ENCODE results near the gene FGFRL1. TPM values are rescaled to one million over a fixed set of nuclear protein-coding genes. Genes with fewer than 3 reads are reported as not detected.

Gene FGFRL1
- total RNA-seq, 4 donors from 2014 or later: 18.1 to 39.6 (median 26.4) TPM

DNA sequence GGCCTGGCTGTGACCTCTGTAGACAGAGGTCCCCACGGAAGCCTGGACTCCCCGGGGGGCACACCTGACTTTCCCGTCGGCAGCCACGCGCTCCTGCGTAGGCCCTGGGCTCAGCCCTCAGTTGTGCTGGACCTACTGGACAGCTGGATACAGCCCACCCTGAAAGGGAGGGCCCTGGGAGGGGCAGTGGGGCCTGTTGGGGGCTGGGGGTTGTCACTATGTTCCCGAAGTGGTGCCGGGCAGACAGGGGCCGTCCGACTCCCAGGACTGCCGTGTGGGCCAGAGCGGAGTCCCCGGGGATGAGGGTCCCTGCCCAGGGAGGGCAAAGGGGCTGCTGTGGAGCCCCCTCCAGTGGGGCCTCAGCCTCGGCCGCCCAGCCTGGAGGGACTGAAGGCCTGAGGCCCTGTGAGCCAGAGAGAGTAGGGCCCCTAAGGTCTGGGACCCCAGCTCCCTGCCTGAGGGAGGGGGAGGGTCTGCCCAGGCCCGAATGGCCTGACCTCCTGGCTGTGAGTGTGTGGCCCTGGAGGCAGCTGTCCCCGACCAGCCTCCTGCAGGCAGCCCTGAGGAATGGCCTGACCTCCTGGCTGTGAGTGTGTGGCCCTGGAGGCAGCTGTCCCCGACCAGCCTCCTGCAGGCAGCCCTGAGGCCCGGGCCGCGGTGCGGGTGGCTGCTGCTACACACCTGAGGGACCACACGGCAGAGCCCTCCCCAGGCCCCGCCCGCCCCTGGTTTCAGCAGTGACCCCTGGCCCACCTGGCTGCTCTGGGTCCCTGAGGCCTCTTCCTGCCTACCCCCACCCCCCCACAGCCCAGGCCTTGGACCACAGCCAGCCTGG, 25.8 kb downstream of the FGFRL1 start:
- 89 to 93% methylated on average over 10 to 16 of the region's 26 CpGs for WGBS, 2 donors
- H3K4me1 ChIP-seq: peaks cover 5 to 98% (median 48%) of the 10 kb centered on the region in 4 donors
- H3K27ac ChIP-seq: peak overlapping the region in 1 of 4 donors; percentile 68
- TF ChIP-seq EP300 (IDR thresholded peaks at IDR 0.05) (no peak), POLR2A (IDR thresholded peaks at IDR 0.05) (no peak)
- TF ChIP-seq, protein P1, sequence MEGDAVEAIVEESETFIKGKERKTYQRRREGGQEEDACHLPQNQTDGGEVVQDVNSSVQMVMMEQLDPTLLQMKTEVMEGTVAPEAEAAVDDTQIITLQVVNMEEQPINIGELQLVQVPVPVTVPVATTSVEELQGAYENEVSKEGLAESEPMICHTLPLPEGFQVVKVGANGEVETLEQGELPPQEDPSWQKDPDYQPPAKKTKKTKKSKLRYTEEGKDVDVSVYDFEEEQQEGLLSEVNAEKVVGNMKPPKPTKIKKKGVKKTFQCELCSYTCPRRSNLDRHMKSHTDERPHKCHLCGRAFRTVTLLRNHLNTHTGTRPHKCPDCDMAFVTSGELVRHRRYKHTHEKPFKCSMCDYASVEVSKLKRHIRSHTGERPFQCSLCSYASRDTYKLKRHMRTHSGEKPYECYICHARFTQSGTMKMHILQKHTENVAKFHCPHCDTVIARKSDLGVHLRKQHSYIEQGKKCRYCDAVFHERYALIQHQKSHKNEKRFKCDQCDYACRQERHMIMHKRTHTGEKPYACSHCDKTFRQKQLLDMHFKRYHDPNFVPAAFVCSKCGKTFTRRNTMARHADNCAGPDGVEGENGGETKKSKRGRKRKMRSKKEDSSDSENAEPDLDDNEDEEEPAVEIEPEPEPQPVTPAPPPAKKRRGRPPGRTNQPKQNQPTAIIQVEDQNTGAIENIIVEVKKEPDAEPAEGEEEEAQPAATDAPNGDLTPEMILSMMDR (IDR thresholded peaks at IDR 0.05): no peak
- H3K36me3 ChIP-seq: no peaks in the 10 kb centered on the region
- no peak overlapping the region for H3K4me3 ChIP-seq
- no peak for DNase-seq (ENCODE audit: low spot score in 2 of 2)
- no peaks in the 10 kb centered on the region for H3K27me3 ChIP-seq
- no peaks in the 10 kb centered on the region for H3K9me3 ChIP-seq

GRCh38 chr4:1038948-1039492, 27.6 kb downstream of the FGFRL1 start:
- Histone ChIP-seq H3K36me3 (no peaks in the 10 kb centered on the region), H3K4me1 (peaks cover 5 to 100% (median 53%) of the 10 kb centered on the region in 4 donors), H3K27ac (peak overlapping the region in 3 of 4 donors; percentile 65 to 81 (median 68)), H3K27me3 (no peaks in the 10 kb centered on the region), H3K9me3 (no peaks in the 10 kb centered on the region), H3K4me3 (no peak overlapping the region)
- 68 to 70% methylated on average over 7 to 16 of the region's 16 CpGs for WGBS, 2 donors
- TF ChIP-seq, protein P1 (IDR thresholded peaks at IDR 0.05): no peak
- no peak for TF ChIP-seq POLR2A (IDR thresholded peaks at IDR 0.05)
- no peak for TF ChIP-seq EP300 (IDR thresholded peaks at IDR 0.05)
- DNase-seq (ENCODE audit: low spot score in 2 of 2): no peak

- Histone ChIP-seq H3K36me3 (no peaks in the 10 kb centered on the region), H3K9me3 (no peaks in the 10 kb centered on the region), H3K27ac (peak overlapping the region in 3 of 4 donors; percentile 65 to 81 (median 68)), H3K27me3 (no peaks in the 10 kb centered on the region), H3K4me3 (no peak overlapping the region), H3K4me1 (peaks cover 5 to 100% (median 52%) of the 10 kb centered on the region in 4 donors)
- 53 to 58% methylated on average over 11 to 18 of the region's 20 CpGs for WGBS, 2 donors
- no peak for DNase-seq (ENCODE audit: low spot score in 2 of 2)
- TF ChIP-seq POLR2A (IDR thresholded peaks at IDR 0.05): no peak
- no peak for TF ChIP-seq EP300 (IDR thresholded peaks at IDR 0.05)
- TF ChIP-seq, protein P1 (IDR thresholded peaks at IDR 0.05): no peak
Measured at GRCh38 chr4:1039493-1040343, 28.3 kb downstream of the FGFRL1 start.

DNA sequence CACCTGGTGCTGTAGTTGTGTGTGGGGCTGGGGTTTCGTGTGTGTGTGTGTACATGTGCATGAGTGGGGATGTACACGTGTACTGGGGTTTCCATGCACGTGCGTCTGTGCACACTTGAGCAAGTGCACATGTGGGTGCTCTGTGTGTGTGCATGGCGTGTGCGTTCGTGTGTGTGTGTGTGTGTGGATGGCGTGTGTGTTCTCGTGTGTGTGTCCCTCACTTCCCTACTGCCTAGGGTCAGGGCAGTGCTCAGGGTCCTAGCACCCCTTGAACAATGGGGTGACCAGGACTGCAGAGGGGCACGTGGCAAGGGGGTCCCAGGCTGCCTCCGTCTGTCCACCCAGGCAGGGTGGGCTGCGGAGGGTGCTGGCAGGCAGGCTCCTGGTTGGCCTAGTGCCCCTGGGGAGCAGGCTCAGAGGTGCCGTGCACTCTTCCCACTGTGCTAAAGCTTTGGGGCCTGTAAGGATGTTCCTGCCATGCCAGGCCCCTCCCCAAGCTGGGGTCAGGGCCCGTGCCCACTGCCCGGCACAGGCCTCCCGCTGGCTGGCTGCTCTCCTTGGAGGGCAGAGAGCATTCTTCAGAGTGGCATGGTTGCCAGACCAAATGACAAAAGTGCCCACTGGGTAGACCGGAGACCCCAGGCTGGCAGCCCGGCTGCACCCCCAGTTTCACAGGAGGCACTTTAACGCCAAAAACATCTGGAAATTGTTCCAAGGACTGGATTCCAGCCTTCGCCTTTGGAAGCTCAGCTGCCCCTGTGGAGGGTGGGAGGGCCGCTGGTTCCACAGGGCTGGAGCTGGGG, 29.1 kb downstream of the FGFRL1 start:
- Histone ChIP-seq H3K27me3 (no peaks in the 10 kb centered on the region), H3K36me3 (no peaks in the 10 kb centered on the region), H3K4me1 (peaks cover 0 to 100% (median 50%) of the 10 kb centered on the region in 4 donors), H3K27ac (no peak overlapping the region), H3K9me3 (no peaks in the 10 kb centered on the region), H3K4me3 (no peak overlapping the region)
- TF ChIP-seq, protein P1 (IDR thresholded peaks at IDR 0.05): no peak
- no peak for TF ChIP-seq EP300 (IDR thresholded peaks at IDR 0.05)
- TF ChIP-seq POLR2A (IDR thresholded peaks at IDR 0.05): no peak
- DNase-seq (ENCODE audit: low spot score in 2 of 2): no peak
- 80 to 83% methylated on average over 17 to 18 of the region's 21 CpGs for WGBS, 2 donors
